Daoy (cell line): ENCODE measurements around the gene PRIMPOL. TPM values are rescaled to one million over a fixed set of nuclear protein-coding genes. Genes with fewer than 3 reads are reported as not detected.
A peak's percentile ranks its signal among the peaks of the same experiment; 100 is the strongest.
"Not testable (repeated sequence)": the region's sequence is repeated elsewhere in the genome, so short reads cannot be mapped to it uniquely, and the experiment has no call there.

Experiments used
- DNase-seq: peaks from one replicate; pipeline ENCODE4 v3.0.0-alpha.2; 2015; ENCODE audit warnings: low read depth
- total RNA-seq: library from RNA; depleted of rRNA; stranded (reverse); fragments of >200 nt; shearing (Covaris generic); gene quantifications from 2 replicates; pipeline ENCODE4 v1.2.3, GENCODE V29; 2014

Gene PRIMPOL
- total RNA-seq, 1 experiment from 2014 or later: 10.4 TPM

GRCh38 chr4:184706453-184706852 is 56.9 kb downstream of the PRIMPOL start:
- no peak for DNase-seq

- no peak for DNase-seq
These were observed 62.8 kb downstream of the PRIMPOL start for GRCh38 chr4:184712322-184712721.

- no peak for DNase-seq
These were observed 64.3 kb downstream of the PRIMPOL start for GRCh38 chr4:184713887-184714286.

- no peak for DNase-seq
These were observed 66.0 kb downstream of the PRIMPOL start for GRCh38 chr4:184715526-184715925.

- no peak for DNase-seq
These were observed 69.9 kb downstream of the PRIMPOL start for GRCh38 chr4:184719407-184719806.

GRCh38 chr4:184721254-184721653 is 71.7 kb downstream of the PRIMPOL start:
- DNase-seq: no peak

- DNase-seq: no peak
These were observed 73.3 kb downstream of the PRIMPOL start for GRCh38 chr4:184722798-184723197.

- DNase-seq: no peak
These were observed 77.9 kb downstream of the PRIMPOL start for GRCh38 chr4:184727430-184727829.

- DNase-seq: no peak
These were observed 79.3 kb downstream of the PRIMPOL start for GRCh38 chr4:184728858-184729257.

GRCh38 chr4:184729946-184730345 is 80.4 kb downstream of the PRIMPOL start:
- DNase-seq: no peak

- no peak for DNase-seq
These were observed 81.5 kb downstream of the PRIMPOL start for GRCh38 chr4:184731056-184731455.

GRCh38 chr4:184732126-184732525 is 82.6 kb downstream of the PRIMPOL start:
- peak; percentile 24 for DNase-seq

- peak; percentile 95 for DNase-seq
These were observed 84.4 kb downstream of the PRIMPOL start, which contains the start of gene CENPU for GRCh38 chr4:184733654-184734524. TSS of gene CENPU (minus strand) at chr4:184734096. CDS start at chr4:184734062, 34 bp downstream.

GRCh38 chr4:184734758-184735157 is 85.2 kb downstream of the PRIMPOL start:
- no peak for DNase-seq

GRCh38 chr4:184739575-184739974 is 90.0 kb downstream of the PRIMPOL start:
- not testable (repeated sequence) for DNase-seq

- DNase-seq: no peak
These were observed 91.4 kb downstream of the PRIMPOL start for GRCh38 chr4:184740980-184741391.

GRCh38 chr4:184741651-184742050 is 92.1 kb downstream of the PRIMPOL start:
- DNase-seq: not testable (repeated sequence)

- DNase-seq: no peak
These were observed 94.1 kb downstream of the PRIMPOL start for GRCh38 chr4:184743650-184744049.

GRCh38 chr4:184744236-184744635 is 94.7 kb downstream of the PRIMPOL start:
- DNase-seq: no peak
